Fibroblast of lung (primary cell): ENCODE data around the gene UNC45A.

Experiments used
- EZH2 ChIP-seq: IDR thresholded peaks from 2 replicates; pipeline ENCODE4 v1.5.1; 2012; ENCODE audit warnings: low read length, control low read depth, mild to moderate bottlenecking; ENCODE audit errors: missing control alignments
- TF ChIP-seq, protein P1 (sequence below), 2 donors: IDR thresholded peaks in 1 of 2; conservative IDR thresholded peaks in 1 of 2; 1 replicate in 1 of 2; 2 replicates in 1 of 2; pipeline ENCODE4 v1.5.1; 2011 to 2012; ENCODE audit warnings: low read length in 2 of 2, control low read depth in 1 of 2, inconsistent platforms in 1 of 2, low read depth in 1 of 2, mild to moderate bottlenecking in 1 of 2

DNA sequence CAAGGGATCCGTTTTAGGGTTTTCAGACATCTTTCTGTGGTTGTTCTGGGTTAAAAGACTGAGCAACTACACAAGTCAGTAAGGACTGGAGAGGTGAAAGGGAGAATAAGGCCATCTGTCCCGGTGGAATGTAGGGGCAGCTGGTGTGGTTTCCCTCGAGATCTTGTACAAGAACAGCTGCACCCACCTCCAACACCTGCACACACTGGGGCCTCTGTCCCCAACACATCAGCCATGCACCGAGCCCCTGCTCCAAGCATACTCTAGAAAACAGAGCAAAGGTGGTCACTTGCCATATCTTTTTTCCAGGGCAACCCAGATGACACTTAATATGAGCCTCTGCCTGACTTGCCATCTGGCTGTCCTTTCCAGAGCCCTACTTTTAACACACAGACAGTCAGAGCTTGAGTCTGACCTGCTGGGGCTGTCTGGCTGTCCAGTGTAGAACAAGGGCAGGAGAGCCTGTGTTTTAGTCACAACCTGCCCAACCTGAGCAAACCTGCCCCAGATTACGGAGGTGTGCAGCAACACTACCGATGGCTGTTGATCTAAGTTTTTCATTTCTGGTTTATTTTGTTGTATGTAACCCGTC is 19.8 kb upstream of the UNC45A start:
- TF ChIP-seq, protein P1, sequence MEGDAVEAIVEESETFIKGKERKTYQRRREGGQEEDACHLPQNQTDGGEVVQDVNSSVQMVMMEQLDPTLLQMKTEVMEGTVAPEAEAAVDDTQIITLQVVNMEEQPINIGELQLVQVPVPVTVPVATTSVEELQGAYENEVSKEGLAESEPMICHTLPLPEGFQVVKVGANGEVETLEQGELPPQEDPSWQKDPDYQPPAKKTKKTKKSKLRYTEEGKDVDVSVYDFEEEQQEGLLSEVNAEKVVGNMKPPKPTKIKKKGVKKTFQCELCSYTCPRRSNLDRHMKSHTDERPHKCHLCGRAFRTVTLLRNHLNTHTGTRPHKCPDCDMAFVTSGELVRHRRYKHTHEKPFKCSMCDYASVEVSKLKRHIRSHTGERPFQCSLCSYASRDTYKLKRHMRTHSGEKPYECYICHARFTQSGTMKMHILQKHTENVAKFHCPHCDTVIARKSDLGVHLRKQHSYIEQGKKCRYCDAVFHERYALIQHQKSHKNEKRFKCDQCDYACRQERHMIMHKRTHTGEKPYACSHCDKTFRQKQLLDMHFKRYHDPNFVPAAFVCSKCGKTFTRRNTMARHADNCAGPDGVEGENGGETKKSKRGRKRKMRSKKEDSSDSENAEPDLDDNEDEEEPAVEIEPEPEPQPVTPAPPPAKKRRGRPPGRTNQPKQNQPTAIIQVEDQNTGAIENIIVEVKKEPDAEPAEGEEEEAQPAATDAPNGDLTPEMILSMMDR (conservative IDR thresholded peaks at IDR 0.05 in 1 of 2, IDR thresholded peaks at IDR 0.05 in 1 of 2; ENCODE audit: low read depth in 1 of 2, low read length in 2 of 2) = no peak
- no peak for TF ChIP-seq EZH2
